Activated B cell treated with CpG ODN at 0.5 μM for 24 hours (primary cell): ENCODE measurements around the gene ISG15. TPM values are rescaled to one million over a fixed set of nuclear protein-coding genes. Genes with fewer than 3 reads are reported as not detected.

Experiments used
- ATAC-seq: fragments of 200-7000 bp; cut with Tn5 transposase; one replicate; pipeline ENCODE4 v1.10.0; 2021; ENCODE audit warnings: low read depth, mild to moderate bottlenecking, moderate library complexity
- CTCF ChIA-PET: fragments of 350-600 bp; sonication (Branson Sonifier 250); formaldehyde crosslinking; loops from one replicate; lab custom pipeline; 2021; ENCODE audit warnings: antibody characterized with exemption; lab: Charles Lee
- POLR2A ChIA-PET: fragments of 350-600 bp; sonication (Branson Sonifier 250); formaldehyde crosslinking; loops from one replicate; lab custom pipeline; 2021; ENCODE audit warnings: antibody characterized with exemption; lab: Charles Lee
- DNase-seq: peaks from one replicate; pipeline ENCODE4 v3.0.0; 2022
- H3K27ac Mint-ChIP-seq: one replicate; pipeline ENCODE4 v1.8.0; 2020; ENCODE audit warnings: mixed read lengths
- H3K27me3 Mint-ChIP-seq: one replicate; pipeline ENCODE4 v1.8.0; 2021; ENCODE audit warnings: mixed read lengths
- H3K36me3 Mint-ChIP-seq: one replicate; pipeline ENCODE4 v1.8.0; 2021; ENCODE audit warnings: low read depth, mixed read lengths
- H3K4me1 Mint-ChIP-seq: one replicate; pipeline ENCODE4 v1.8.0; 2021; ENCODE audit warnings: mixed read lengths
- H3K4me3 Mint-ChIP-seq: one replicate; pipeline ENCODE4 v1.8.0; 2020; ENCODE audit warnings: mild to moderate bottlenecking, mixed read lengths
- H3K9me3 Mint-ChIP-seq: one replicate; pipeline ENCODE4 v1.8.0; 2020; ENCODE audit warnings: mixed read lengths
- intact Hi-C: fragments of 100-400 bp; cut with micrococcal nuclease; formaldehyde crosslinking; loops from one replicate; pipeline ENCODE4 v1.15.1; 2024
- total RNA-seq: library from RNA; stranded (reverse); gene quantifications from 2 replicates; pipeline ENCODE4 v1.2.3, GENCODE V29; 2022
- TF ChIP-seq, protein P1 (sequence below): fragments of 200-600 bp; IDR thresholded peaks from one replicate; pipeline ENCODE4 v1.8.0; 2022; ENCODE audit warnings: antibody characterized with exemption, mild to moderate bottlenecking

Gene ISG15
- total RNA-seq, 1 donor from 2014 or later = 25.8 TPM

DNA sequence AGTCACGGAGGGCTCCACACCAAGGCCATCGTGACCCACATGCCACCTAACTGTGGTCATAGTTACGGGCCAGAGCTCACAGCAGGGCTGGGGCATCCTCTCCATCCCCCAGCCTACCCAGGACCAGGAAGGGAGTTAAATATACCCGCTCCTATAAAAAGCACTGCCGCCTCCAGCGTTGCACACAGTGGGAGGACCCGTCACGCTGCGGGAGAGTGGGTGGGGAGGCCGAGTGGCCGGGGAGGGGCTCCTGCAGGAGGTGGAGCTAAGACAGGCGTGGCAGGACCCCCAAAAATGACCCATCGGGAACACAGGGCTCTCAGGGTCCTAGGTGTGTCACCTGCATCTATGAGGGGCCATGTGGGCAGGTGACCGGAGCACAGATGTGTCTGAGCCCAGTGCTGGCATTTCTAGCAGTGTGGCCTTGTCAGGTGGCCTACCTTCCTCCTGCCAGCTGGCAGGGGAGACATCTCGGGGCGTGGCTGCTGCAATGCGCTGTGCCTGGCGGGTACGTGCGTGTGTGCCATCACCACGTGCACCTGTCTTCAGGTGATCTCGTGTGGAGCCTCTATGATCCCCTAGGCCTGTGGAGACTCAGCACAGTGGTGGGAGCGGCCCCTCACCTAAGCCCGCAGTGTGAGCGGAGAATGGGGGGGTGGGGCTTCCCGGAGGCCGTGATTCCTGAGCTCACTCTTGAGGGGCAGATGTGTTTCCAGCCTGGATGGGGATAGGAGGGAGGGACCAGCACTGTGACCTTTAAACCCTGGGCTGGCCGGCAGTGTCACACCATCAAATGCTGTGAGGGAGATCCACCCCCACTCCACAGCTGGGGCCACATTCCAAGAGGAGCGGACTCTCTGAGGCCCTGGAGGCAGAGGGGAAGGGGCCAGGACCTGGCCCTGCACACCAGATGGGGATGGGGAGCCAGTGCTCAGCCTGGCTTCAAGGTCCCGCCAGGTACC, 24.4 kb downstream of the ISG15 start:
- TF ChIP-seq, protein P1, sequence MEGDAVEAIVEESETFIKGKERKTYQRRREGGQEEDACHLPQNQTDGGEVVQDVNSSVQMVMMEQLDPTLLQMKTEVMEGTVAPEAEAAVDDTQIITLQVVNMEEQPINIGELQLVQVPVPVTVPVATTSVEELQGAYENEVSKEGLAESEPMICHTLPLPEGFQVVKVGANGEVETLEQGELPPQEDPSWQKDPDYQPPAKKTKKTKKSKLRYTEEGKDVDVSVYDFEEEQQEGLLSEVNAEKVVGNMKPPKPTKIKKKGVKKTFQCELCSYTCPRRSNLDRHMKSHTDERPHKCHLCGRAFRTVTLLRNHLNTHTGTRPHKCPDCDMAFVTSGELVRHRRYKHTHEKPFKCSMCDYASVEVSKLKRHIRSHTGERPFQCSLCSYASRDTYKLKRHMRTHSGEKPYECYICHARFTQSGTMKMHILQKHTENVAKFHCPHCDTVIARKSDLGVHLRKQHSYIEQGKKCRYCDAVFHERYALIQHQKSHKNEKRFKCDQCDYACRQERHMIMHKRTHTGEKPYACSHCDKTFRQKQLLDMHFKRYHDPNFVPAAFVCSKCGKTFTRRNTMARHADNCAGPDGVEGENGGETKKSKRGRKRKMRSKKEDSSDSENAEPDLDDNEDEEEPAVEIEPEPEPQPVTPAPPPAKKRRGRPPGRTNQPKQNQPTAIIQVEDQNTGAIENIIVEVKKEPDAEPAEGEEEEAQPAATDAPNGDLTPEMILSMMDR = no peak
- ChIA-PET CTCF (interaction anchor here (2.3 kb wide), 1 partner anchor 26 kb away, joined by 15 read pairs; no protein-coding TSS in a partner anchor), POLR2A (interaction anchor here (6.4 kb wide), 1 partner anchor 23 kb away, joined by 99 read pairs; no protein-coding TSS in a partner anchor)
- Mint-ChIP-seq H3K9me3 (no peaks in the 10 kb centered on the region), H3K36me3 (no peaks in the 10 kb centered on the region), H3K27ac (no peak overlapping the region), H3K27me3 (peaks cover 9% of the 10 kb centered on the region), H3K4me1 (peaks cover 29% of the 10 kb centered on the region), H3K4me3 (no peak overlapping the region)
- intact Hi-C loops = no loop called here
- no peak for DNase-seq
- no peak for ATAC-seq

DNA sequence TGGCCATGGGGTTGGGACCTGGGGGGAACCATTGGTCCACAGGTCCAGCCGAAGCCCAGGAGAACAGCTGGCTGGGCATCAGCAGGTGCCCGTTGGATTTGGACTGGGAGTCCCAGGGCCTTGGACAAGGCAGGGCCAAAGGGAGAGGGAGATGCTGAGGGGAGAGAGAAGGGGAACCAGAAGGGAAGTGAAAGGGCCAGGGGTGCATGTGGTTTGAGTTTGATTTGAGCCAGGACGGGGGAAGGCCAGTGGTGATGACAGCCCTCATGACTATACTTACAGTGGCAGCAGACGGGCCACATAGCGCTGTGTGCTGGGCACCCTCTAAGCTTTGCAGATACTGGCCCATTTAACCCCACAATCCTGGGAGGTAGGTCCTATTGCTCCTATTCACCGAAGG, 25.4 kb downstream of the ISG15 start:
- ChIA-PET CTCF (interaction anchor here (0.9 to 2.3 kb wide), 3 partner anchors 25 to 212 kb away, joined by 3 to 15 read pairs (median 6); no protein-coding TSS in a partner anchor), POLR2A (interaction anchor here (0.7 to 6.4 kb wide), 5 partner anchors 12 to 851 kb away, joined by 3 to 99 read pairs (median 5); partner anchors contain the start of gene ISG15)
- H3K4me1 Mint-ChIP-seq = peaks cover 28% of the 10 kb centered on the region
- no peaks in the 10 kb centered on the region for H3K9me3 Mint-ChIP-seq
- peak; percentile 71 for ATAC-seq
- intact Hi-C loops = loop anchor here (1.0 kb wide), 1 partner anchor 12 kb away; no protein-coding TSS in a partner anchor
- DNase-seq = no peak
- H3K27ac Mint-ChIP-seq = peak overlapping the region; percentile 39
- H3K36me3 Mint-ChIP-seq = no peaks in the 10 kb centered on the region
- H3K4me3 Mint-ChIP-seq = peak overlapping the region; percentile 65
- H3K27me3 Mint-ChIP-seq = peaks cover 9% of the 10 kb centered on the region
- TF ChIP-seq, protein P1 = no peak

DNA sequence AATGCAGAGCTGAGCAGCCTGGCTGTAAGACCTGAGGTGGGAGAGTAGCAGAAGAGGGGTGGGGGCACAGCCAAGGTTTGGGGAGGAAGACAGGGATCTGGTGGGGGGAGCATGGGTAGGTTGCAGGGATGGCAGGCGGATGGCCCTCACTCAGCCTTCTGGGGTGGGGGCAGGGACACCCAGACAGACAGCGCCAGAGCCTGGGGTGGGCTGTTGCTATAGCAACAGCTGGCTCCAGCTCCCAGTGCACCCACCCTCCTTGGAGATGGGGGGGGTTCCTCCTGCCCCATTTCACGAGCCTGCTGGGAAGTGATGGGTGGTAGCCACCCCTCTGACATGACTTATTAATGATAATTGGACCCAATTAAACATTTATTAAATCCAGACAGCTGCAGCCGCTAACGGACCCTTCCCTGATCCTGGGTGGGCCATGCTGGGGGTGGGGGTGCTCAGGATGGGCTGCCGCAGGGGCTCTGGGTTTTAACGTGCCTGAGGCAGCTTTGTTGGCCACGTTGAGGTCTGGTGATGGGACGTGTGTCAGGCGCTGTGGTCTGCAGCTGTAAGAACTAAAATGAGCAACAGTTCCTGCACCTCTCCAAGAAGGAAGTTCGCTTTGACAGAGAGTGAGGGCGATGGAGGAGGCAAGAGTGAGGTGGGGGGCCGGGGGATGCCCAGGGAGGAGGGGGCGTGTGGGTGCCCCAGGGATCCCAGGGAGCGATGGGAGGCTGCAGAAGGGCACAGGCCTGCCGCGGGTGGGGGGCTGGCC, 26.0 kb downstream of the ISG15 start:
- H3K4me3 Mint-ChIP-seq = peak overlapping the region; percentile 71
- CTCF ChIA-PET = interaction anchor here (0.8 to 2.3 kb wide), 5 partner anchors 20 to 252 kb away, joined by 3 to 15 read pairs (median 4); no protein-coding TSS in a partner anchor
- no peak overlapping the region for H3K27ac Mint-ChIP-seq
- peaks cover 28% of the 10 kb centered on the region for H3K4me1 Mint-ChIP-seq
- no peaks in the 10 kb centered on the region for H3K9me3 Mint-ChIP-seq
- H3K36me3 Mint-ChIP-seq = no peaks in the 10 kb centered on the region
- H3K27me3 Mint-ChIP-seq = peaks cover 9% of the 10 kb centered on the region
- ATAC-seq = no peak
- TF ChIP-seq, protein P1 = no peak
- intact Hi-C loops = loop anchor here (1.0 kb wide), 1 partner anchor 11 kb away; no protein-coding TSS in a partner anchor
- POLR2A ChIA-PET = interaction anchor here (0.7 to 6.4 kb wide), 11 partner anchors 11 to 850 kb away, joined by 3 to 99 read pairs (median 4); partner anchors contain the start of gene ISG15
- DNase-seq = no peak

DNA sequence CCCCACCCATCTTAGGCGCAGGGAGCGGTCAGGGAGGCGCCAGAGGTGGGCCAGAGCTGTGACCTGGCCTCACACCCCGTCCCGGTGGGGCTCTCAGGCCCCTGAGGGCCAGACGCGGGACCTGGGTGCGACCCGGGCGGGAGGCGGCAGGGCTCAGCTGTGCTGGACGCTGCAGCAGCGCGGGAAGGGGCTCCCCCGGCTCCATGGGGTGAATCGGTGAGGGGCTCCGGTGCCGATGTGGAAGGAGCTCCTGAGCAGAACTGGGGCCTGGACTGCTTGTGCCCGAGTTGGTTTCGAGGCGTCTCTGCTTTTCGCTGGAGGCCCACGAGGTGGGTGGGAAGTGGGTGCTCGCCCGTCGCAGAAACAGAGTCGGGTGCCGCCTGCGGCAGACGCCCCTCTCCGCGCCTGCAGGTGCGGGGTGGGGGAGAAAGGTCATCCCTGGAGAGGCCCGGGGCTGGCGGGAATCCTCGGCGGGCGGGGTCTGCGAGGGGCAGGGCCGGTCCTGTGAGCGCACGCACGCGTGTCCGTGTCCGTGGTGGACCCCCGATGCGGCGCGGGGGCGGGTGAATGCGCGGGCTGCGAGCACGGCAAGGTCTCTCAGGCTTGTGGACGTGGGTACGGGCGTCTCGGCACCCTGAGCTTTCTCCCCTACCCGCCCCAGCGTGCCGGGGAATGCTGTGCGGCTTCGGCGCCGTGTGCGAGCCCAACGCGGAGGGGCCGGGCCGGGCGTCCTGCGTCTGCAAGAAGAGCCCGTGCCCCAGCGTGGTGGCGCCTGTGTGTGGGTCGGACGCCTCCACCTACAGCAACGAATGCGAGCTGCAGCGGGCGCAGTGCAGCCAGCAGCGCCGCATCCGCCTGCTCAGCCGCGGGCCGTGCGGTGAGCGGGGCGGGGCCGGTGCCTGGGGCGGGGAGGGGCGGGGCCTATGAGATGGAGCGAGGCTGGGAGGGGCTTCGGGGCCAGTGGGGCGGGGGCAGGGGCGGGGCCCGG, 27.0 kb downstream of the ISG15 start:
- Mint-ChIP-seq H3K27ac (peak overlapping the region; percentile 18), H3K27me3 (peaks cover 9% of the 10 kb centered on the region), H3K4me1 (peaks cover 28% of the 10 kb centered on the region), H3K9me3 (no peaks in the 10 kb centered on the region), H3K36me3 (no peaks in the 10 kb centered on the region), H3K4me3 (peak overlapping the region; percentile 71)
- ChIA-PET POLR2A (interaction anchor here (0.6 to 6.4 kb wide), 10 partner anchors 15 to 308 kb away, joined by 3 to 99 read pairs (median 3); partner anchors contain the start of gene ISG15), CTCF (interaction anchor here (0.8 to 1.3 kb wide), 6 partner anchors 19 to 251 kb away, joined by 3 to 6 read pairs (median 4); no protein-coding TSS in a partner anchor)
- ATAC-seq = peak; percentile 77
- TF ChIP-seq, protein P1 = no peak
- DNase-seq = peak; percentile 58
- intact Hi-C loops = loop anchor here (1.0 kb wide), 2 partner anchors 19 to 24 kb away; no protein-coding TSS in a partner anchor
